ENCODE results near the gene SLC4A4. TPM values are rescaled to one million over a fixed set of nuclear protein-coding genes. Genes with fewer than 3 reads are reported as not detected.

SLC4A4 gene
- total and polyA plus RNA-seq, 7 donors: 3.0 to 21.3 (median 4.8) TPM

DNA sequence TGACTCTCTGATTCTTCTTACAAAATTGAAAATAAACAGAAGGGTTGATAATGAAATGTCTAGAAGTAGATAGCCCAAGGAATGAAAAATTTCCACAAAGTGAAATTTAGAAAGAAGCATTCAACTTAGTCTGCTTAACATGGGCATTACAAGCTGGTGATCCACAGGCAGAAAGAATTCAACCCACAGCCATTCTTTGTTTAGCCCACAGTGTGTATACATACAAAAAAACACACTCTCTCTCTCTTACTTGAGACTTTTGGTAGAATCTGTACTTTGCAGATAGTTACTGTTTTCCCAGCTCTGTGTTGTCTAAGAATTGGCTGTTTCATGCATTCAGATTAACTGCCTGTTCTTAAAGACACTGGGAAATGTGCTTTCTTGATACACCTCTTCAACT, 159.8 kb downstream of the SLC4A4 start:
- TF ChIP-seq POLR2A (IDR thresholded peaks at IDR 0.05) (no peak), POLR2AphosphoS5 (IDR thresholded peaks at IDR 0.05) (no peak), EP300 (IDR thresholded peaks at IDR 0.05) (no peak)
- TF ChIP-seq, protein P1, sequence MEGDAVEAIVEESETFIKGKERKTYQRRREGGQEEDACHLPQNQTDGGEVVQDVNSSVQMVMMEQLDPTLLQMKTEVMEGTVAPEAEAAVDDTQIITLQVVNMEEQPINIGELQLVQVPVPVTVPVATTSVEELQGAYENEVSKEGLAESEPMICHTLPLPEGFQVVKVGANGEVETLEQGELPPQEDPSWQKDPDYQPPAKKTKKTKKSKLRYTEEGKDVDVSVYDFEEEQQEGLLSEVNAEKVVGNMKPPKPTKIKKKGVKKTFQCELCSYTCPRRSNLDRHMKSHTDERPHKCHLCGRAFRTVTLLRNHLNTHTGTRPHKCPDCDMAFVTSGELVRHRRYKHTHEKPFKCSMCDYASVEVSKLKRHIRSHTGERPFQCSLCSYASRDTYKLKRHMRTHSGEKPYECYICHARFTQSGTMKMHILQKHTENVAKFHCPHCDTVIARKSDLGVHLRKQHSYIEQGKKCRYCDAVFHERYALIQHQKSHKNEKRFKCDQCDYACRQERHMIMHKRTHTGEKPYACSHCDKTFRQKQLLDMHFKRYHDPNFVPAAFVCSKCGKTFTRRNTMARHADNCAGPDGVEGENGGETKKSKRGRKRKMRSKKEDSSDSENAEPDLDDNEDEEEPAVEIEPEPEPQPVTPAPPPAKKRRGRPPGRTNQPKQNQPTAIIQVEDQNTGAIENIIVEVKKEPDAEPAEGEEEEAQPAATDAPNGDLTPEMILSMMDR (IDR thresholded peaks at IDR 0.05): no peak
- no peaks in the 10 kb centered on the region for H3K9me3 ChIP-seq
- no peak overlapping the region for H3K27ac ChIP-seq
- no peaks in the 10 kb centered on the region for H3K36me3 ChIP-seq
- DNase-seq: no peak
- intact Hi-C loops (cut with DNase I): no loop called here
- no peak overlapping the region for H3K4me3 ChIP-seq
- no peaks in the 10 kb centered on the region for H3K27me3 ChIP-seq
- H3K4me1 ChIP-seq: no peaks in the 10 kb centered on the region

DNA sequence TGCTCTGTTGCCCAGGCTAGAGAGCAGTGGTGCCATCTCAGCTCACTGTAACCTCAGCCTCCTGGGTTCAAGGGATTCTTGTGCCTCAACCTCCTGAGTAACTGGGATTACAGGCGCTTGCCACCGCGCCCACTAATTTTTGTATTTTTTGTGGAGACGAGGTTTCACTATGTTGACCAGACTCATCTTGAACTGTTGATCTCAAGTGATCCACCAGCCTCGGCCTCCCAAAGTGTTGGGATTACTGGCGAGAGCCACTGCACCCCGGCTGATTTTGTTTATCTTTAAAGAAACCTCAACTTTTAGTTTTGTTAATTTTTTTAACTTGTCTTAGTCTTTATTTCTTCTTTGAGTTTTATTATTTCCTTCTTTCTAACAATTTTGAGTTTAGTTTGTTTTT, 163.2 kb downstream of the SLC4A4 start:
- DNase-seq: no peak
- intact Hi-C loops (cut with DNase I): no loop called here
- TF ChIP-seq, protein P1 (IDR thresholded peaks at IDR 0.05): no peak
- no peak for TF ChIP-seq POLR2AphosphoS5 (IDR thresholded peaks at IDR 0.05)
- no peak for TF ChIP-seq EP300 (IDR thresholded peaks at IDR 0.05)
- no peak for TF ChIP-seq POLR2A (IDR thresholded peaks at IDR 0.05)
- Histone ChIP-seq H3K4me1 (no peaks in the 10 kb centered on the region), H3K27me3 (no peaks in the 10 kb centered on the region), H3K4me3 (no peak overlapping the region), H3K36me3 (no peaks in the 10 kb centered on the region), H3K27ac (no peak overlapping the region), H3K9me3 (no peaks in the 10 kb centered on the region)
- 93 to 95% methylated on average over 7 of the region's 7 CpGs for WGBS, 2 donors

DNA sequence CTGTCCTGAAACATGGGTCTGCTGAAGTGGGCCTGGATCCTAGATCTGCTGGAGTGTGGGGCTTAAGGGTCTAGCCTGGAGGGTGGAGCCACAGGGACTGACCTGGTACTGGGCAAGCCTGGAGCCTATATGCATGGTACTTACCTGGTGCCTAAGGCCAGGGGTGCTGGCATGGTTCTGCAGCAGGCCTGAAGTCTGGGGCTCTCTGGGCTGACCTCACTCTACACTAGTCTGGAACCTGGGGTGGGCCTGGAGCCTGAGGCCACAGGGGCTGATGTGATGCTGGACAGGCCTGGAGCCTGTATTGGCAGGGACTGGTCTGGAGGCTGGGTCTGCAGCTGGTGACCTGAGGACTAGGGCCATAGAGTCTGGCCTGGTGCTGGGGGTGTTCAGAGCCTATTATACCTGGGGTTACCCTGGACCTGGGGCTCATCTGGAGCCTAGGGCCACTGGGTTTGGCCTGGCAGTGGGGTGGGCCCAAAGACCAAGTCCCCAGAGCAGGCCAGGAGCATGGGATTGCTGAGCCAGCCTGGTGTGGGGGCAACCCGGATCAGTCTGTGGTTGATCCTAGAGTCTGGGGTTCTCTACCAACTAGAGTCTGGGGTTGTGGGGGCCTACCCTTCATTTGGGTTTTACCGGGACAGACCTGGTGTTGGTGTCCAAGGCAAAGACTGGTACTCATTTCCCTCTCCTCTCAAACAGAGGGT, 179.6 kb downstream of the SLC4A4 start:
- no peaks in the 10 kb centered on the region for H3K36me3 ChIP-seq
- no peak overlapping the region for H3K4me3 ChIP-seq
- DNase-seq: no peak
- H3K9me3 ChIP-seq: no peaks in the 10 kb centered on the region
- no peaks in the 10 kb centered on the region for H3K4me1 ChIP-seq
- intact Hi-C loops (cut with DNase I): no loop called here
- TF ChIP-seq, protein P1 (IDR thresholded peaks at IDR 0.05): no peak
- no peak for TF ChIP-seq POLR2A (IDR thresholded peaks at IDR 0.05)
- TF ChIP-seq EP300 (IDR thresholded peaks at IDR 0.05): no peak
- TF ChIP-seq POLR2AphosphoS5 (IDR thresholded peaks at IDR 0.05): no peak
- WGBS, 2 donors: 96 to 98% methylated on average over 2 of the region's 2 CpGs
- no peaks in the 10 kb centered on the region for H3K27me3 ChIP-seq
- no peak overlapping the region for H3K27ac ChIP-seq

DNA sequence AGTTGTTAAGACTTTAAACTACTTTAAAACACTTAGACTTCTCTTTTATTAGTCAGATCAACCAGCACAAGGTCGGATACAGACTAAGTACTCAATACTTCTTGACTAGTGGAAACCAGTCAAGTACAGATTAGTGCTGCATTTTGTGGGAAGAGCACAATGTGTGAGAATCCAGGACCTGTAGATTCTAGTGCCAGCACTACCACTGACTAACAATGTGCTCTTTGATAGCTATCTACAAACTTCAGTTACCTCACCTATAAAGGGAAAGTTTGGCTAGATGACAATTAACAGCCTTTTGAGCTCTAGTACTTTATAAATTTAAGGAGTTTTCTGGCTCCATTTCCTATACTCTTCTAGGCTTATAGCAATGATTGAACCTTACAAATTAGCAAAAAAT, 181.5 kb downstream of the SLC4A4 start:
- Histone ChIP-seq H3K4me3 (no peak overlapping the region), H3K9me3 (no peaks in the 10 kb centered on the region), H3K4me1 (no peaks in the 10 kb centered on the region), H3K27me3 (no peaks in the 10 kb centered on the region), H3K27ac (no peak overlapping the region), H3K36me3 (no peaks in the 10 kb centered on the region)
- 80 to 89% methylated on average over 1 of the region's 1 CpG for WGBS, 2 donors
- intact Hi-C loops (cut with DNase I): no loop called here
- no peak for DNase-seq
- TF ChIP-seq, protein P1 (IDR thresholded peaks at IDR 0.05): no peak
- TF ChIP-seq EP300 (IDR thresholded peaks at IDR 0.05) (no peak), POLR2AphosphoS5 (IDR thresholded peaks at IDR 0.05) (no peak), POLR2A (IDR thresholded peaks at IDR 0.05) (no peak)

DNA sequence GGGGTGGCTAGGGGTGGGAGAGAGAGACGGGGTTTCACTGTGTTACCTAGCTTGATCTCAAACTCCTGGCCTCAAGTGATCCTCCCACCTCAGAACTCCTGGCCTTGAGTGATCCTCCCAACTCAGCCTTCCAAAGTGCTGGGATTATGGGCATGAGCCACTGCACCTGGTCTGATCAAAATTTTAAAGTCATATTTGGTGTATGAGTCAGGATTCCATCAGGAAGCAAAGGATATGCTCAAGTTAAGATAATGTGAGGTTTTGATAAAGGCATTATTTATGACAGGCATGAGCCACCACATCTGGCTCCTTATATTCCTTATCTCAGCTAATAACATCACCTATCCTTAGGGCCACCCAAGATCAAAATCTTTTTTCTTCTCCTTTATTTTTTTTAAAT, 182.0 kb downstream of the SLC4A4 start:
- Histone ChIP-seq H3K4me3 (no peak overlapping the region), H3K9me3 (no peaks in the 10 kb centered on the region), H3K36me3 (no peaks in the 10 kb centered on the region), H3K27ac (no peak overlapping the region), H3K4me1 (no peaks in the 10 kb centered on the region), H3K27me3 (no peaks in the 10 kb centered on the region)
- TF ChIP-seq POLR2AphosphoS5 (IDR thresholded peaks at IDR 0.05): no peak
- TF ChIP-seq, protein P1 (IDR thresholded peaks at IDR 0.05): no peak
- 95 to 97% methylated on average over 1 of the region's 1 CpG for WGBS, 2 donors
- intact Hi-C loops (cut with DNase I): no loop called here
- DNase-seq: no peak

All from sigmoid colon (tissue), 7 donors.